Effector CD8-positive, alpha-beta T cell (primary cell): ENCODE measurements around the gene WWOX.

Source experiments
- DNase-seq: peaks from one replicate; lab custom pipeline; 2025; lab: John Stamatoyannopoulos, UW

Gene WWOX

DNA sequence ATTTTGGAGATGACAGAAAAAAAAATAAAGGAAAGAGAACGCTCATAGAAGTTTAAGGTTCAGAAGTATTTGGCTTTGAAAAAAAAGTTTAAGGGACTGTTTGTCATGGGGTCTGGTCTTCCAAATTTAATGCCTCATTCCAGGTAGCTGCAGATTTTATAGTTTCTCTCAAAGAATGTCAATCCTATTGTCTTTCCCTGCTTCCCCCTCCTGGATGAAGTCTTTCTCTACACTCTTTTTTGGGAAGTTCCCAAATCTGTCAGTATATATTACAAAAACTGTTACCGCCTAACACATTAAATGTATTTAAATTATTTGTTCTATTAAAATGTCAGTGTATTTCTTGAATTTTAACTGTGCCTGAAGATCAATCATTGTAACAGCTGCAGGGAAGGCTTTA is 1043.6 kb downstream of the WWOX start:
- no peak for DNase-seq

- DNase-seq: no peak
These were observed 1050.7 kb downstream of the WWOX start for GRCh38 chr16:79150151-79150550.

DNA sequence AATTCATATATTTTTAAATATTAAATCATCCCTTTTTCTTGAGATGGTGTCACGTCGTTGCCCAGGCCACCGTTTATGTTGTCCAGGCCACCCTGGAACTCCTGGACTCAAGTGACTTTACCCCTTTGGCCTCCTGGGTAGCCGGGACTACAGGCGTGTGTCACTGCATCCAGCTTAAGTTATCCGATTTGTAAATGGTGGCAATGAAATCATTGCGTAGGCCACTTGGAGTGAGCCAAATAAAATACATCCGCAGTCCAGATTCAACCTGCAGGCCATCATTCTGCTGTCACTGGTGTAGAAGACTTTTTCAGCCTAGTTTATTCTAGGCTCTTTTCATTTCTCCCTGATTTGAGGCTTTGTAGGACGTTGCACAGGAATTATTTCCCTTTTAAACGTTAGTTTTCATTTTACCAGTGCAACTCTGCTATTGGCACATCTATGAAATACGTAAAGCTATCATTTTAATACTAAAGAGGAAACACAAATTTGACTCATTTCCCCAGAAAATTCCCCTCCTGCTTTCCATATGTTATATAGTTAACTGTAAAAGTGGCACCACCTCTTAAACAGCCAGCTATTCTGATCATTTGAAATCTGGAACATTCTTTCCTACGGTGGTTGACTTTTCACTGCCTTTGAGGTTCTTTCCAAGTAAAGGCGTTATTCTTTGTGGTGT is 1051.3 kb downstream of the WWOX start:
- no peak for DNase-seq

- DNase-seq: no peak
These were observed 1054.6 kb downstream of the WWOX start for GRCh38 chr16:79154086-79154485.

DNA sequence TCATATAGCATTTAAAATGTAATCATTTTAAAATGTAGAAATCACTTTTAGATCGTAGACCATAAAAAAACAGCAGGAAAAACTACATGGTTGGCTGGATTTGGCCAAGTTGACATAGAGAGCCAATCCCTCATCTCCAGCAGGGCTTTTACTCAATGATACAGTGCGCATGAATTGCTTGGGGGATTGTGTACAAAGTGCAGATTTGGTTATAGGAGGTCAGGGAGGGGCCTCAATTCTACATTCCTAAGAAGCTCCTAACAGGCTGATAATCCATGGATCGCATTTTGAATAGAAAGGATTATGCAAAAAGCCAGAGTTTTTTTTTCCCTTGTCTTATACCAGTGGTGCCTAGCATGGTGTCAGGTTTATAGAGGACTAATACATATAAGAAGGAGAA is 1056.0 kb downstream of the WWOX start:
- no peak for DNase-seq

- DNase-seq: no peak
These were observed 1056.5 kb downstream of the WWOX start for GRCh38 chr16:79155904-79156303.

DNA sequence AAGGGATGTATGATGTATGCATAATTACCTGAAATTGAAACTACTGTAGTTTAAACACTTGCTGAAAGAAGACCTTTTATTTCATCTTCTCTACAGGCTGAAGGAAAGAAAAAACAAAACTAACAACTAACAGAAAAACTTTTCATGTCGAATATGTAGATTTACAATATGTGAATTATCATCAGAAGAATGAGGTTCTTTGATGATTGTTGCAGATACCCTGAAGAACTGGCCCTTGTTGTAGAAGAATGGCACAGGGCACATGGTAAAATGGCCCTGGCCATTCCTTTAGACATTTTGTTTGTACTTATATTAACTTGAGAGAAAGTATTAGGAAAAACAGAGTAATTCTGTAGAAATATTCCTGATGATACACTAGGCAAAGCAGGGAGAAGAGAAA is 1057.3 kb downstream of the WWOX start:
- DNase-seq: no peak

DNA sequence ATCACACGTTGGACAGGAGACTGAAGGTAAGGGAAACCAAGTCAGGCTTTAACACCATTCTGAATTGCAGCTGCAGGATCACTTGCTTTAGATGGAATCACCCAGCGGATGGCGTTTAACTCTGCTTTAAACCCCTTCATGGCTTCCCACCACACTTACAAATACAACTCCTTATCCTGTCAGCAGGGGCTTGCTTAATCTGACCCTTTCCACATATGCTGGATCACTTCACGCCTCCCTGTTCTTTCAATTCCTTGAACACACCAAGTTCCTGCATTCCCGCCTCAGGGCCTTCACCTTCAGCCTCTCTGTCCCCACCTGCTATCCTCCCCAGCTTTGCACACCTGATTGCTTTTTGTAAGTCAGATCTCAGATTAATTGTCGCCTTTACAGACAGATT is 1058.9 kb downstream of the WWOX start:
- DNase-seq: no peak

- DNase-seq: no peak
These were observed 1060.0 kb downstream of the WWOX start for GRCh38 chr16:79159261-79160049.

GRCh38 chr16:79162977-79163376 is 1063.5 kb downstream of the WWOX start:
- DNase-seq: no peak

- DNase-seq: no peak
These were observed 1064.4 kb downstream of the WWOX start for GRCh38 chr16:79163691-79164387.

DNA sequence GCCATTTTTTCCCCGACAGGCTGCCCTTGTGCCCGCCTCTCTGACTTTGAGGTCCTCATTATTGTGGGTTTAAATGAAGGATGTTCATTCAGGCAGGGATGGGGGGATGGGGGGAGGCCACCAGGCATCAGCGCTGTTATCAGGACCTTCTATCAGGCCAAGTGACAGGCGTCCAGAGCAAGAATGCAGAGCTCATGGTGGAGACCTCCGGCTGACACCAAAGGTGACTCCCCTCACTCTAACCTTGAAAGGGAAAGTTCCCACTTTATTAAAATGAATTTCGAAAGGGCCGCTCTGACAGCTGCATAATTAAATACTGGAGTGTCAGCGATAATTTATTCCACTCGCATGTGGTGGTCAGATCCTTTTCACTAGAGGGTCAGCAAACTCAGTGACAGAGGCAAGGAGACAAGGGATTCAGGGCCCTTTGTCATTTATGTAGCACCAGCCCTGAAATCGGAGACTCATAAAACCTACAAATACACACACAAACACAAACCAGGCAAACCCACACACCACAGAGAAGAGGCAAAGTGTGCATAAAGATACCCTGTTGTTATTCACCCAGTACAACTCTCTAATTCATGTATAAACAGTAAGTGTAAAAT is 1065.0 kb downstream of the WWOX start:
- no peak for DNase-seq

GRCh38 chr16:79165079-79165478 is 1065.6 kb downstream of the WWOX start:
- DNase-seq: no peak

GRCh38 chr16:79165506-79165905 is 1066.1 kb downstream of the WWOX start:
- DNase-seq: no peak

DNA sequence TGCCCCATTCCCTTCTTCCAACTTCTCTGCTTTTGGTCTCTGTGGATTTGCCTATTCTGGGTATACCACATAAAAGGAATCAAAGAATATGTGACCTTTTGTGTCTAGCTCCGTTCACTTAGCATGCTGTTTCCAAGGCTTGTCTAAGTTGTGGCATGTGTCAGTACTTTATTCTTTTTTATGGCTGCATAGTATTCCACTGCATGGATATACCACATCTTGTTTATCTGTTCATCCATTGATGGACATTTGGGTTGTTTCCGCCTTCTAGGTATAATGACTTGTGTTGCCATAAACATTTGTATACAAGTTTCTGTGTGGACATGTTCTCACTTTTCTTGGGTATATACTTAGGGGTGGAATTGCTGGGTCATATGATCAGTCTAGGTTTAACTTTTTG is 1068.4 kb downstream of the WWOX start:
- DNase-seq: no peak

DNA sequence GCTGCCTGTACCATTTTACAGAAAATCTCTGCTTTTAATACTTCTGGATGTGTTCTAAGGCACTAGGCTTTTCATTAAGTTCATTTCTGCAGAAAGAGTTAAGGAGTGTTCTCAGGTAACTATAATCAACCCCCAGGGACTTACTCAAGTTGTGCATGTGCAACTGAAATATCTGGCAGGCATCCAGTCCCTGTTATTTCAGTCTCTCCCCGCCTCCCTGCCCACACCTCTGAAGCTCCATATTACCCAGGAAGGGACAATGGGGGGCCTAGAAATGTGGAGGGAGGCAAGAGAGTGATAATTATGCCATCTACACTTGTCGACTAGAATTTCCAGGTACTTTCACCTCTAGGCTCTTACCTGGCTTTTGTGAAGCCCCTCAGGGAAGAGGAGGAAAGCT is 1068.9 kb downstream of the WWOX start:
- no peak for DNase-seq

DNA sequence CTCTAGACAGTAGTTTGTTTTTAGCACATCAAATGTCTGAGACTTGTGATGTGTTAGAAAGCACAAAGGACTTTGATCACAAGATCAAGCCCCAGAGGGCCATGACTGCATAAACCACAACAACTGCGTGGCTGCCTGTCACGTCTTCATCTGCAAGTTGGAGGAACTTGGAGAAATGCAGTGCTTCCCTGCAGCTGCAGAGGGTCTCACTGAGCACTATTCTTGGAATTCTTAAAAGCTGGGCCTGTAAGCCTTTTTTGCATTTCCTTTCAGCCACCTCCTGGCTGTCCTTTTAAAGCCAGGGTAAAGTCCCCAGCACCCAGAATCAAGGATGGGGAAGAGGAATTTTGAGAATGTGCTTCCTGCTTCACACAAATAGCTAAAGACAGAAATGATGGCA is 1069.8 kb downstream of the WWOX start:
- DNase-seq: no peak

- no peak for DNase-seq
These were observed 1071.2 kb downstream of the WWOX start for GRCh38 chr16:79170555-79171246.

DNA sequence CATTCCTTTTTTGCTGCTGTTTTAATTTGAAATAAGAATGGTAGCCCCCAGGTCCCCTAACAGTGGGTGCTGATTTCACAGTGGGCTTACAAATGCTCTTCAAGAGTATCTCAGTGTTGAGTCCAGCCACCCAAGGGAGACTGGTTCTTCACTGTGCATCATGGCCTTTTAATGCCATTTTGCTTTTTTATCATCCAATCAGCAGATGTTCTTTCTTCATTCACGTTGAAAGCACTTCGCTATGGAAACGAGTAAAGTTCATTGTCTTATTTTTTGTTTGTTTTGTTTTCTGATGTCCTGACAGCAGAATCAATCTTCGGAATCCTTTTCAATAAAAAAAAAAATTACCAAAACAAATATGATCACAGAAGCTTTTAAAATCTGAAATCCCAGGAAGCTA is 1072.0 kb downstream of the WWOX start:
- no peak for DNase-seq

- DNase-seq: no peak
These were observed 1072.7 kb downstream of the WWOX start for GRCh38 chr16:79171931-79172705.

GRCh38 chr16:79172976-79173500 is 1073.6 kb downstream of the WWOX start:
- no peak for DNase-seq
